ENCODE measurements around the gene N4BP2.

N4BP2 gene

DNA sequence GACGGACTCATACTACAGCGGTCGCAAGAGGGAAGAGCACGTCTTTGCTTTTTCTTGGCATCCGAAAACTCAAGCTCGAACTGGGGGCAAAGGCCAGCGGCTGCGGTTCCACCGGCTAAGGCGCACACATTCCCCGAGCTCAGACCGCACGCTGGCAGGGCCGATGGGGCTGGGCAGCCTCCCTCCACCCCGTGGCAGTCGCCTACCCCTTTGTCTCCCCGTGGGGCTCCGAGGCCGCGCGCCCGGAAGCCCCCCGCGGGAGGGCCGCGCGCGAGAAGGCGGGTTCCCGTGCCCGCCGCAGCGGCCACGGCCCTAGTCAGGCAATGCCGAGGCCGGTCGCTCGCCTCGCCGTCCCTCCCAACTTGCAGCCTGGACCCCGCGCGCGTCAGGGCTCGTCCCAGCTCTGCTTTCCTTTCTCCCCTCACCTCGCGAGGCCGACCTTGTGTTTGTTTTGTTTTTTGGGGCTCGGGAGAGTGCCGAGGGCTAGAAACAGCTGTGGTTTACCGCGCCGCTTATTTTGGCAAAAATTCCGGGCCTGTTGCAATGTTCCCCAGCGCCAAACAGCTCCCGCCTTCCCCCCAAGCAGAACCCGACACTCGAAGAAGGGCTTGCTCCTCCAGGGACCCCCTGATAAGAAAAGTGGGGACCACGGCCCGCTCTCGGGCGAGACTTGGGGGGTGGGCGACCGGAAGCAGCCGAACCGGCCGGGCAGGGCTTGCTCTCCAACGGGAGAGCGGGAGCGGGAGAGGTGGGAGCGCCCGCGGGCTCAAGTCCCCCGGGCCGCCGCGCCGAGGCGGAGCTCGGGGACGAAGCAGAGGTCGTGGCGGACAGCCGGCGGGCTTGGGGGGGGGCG lies 561 bp upstream of the N4BP2 start:
- no peak for TF ChIP-seq HDGF (IDR thresholded peaks at IDR 0.05; ENCODE audit: borderline replicate concordance)
- no peak for TF ChIP-seq ZNF384 (IDR thresholded peaks at IDR 0.05)
- TF ChIP-seq SUZ12 (IDR thresholded peaks at IDR 0.05), result no peak
- TF ChIP-seq SP1 (IDR thresholded peaks at IDR 0.05), result no peak
- TF ChIP-seq ARNT (IDR thresholded peaks at IDR 0.05), result no peak
- TF ChIP-seq, protein P1, sequence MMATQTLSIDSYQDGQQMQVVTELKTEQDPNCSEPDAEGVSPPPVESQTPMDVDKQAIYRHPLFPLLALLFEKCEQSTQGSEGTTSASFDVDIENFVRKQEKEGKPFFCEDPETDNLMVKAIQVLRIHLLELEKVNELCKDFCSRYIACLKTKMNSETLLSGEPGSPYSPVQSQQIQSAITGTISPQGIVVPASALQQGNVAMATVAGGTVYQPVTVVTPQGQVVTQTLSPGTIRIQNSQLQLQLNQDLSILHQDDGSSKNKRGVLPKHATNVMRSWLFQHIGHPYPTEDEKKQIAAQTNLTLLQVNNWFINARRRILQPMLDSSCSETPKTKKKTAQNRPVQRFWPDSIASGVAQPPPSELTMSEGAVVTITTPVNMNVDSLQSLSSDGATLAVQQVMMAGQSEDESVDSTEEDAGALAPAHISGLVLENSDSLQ (IDR thresholded peaks at IDR 0.05), result no peak
- no peak for TF ChIP-seq FOXA1 (IDR thresholded peaks at IDR 0.05)
- no peak for TF ChIP-seq ELF4 (IDR thresholded peaks at IDR 0.05)
- no peak for TF ChIP-seq FOXM1 (IDR thresholded peaks at IDR 0.05; ENCODE audit: borderline replicate concordance)
- no peak for TF ChIP-seq LEF1 (IDR thresholded peaks at IDR 0.05; ENCODE audit: borderline replicate concordance)
- TF ChIP-seq CTBP1 (IDR thresholded peaks at IDR 0.05; ENCODE audit: borderline replicate concordance), result no peak
- TF ChIP-seq BHLHE40 (IDR thresholded peaks at IDR 0.05; ENCODE audit: borderline replicate concordance), result no peak
- no peak for TF ChIP-seq TARDBP (IDR thresholded peaks at IDR 0.05)
- TF ChIP-seq L3MBTL2 (conservative IDR thresholded peaks at IDR 0.05), result no peak
- CTCF ChIA-PET, result interaction anchor here (0.7 to 3.4 kb wide), 3 partner anchors 10 to 261 kb away, joined by 3 to 15 read pairs (median 4); no protein-coding TSS in a partner anchor
- POLR2A ChIA-PET, result interaction anchor here (0.8 to 2.2 kb wide), 22 partner anchors 9 to 275 kb away, joined by 3 to 13 read pairs (median 4); no protein-coding TSS in a partner anchor
- DNase-seq (ENCODE audit: extremely low spot score), result peak; percentile 29

DNA sequence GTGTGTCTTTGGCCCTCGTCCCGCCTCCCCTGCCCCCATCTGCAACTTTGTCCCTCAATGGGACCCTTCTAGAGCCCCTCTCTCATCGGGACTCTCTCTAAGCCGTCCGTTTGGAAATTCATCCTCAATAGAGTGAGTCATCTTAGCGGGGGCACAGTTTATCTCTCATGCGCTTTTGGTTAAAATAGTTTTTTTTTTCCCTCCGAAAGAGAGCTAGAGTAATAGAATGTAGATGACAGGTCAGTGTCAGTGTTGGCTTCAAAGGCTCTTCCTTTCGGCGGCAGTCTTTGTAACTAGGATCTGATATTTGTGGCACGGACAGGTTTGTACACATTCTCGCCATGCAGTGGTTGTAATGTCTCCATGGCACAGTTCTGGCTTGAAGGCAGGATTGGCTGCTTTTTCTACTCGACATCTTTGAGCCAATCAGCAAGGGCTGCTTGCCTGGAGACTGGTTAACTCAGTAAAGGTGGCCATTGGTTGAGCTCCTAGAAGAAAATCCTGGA lies 989 bp downstream of the N4BP2 start:
- TF ChIP-seq L3MBTL2 (conservative IDR thresholded peaks at IDR 0.05) (peak; percentile 55; the same call in 1 of the 2 replicates), SP1 (IDR thresholded peaks at IDR 0.05) (no peak), ARNT (IDR thresholded peaks at IDR 0.05) (no peak), FOXA1 (IDR thresholded peaks at IDR 0.05) (no peak), LEF1 (IDR thresholded peaks at IDR 0.05; ENCODE audit: borderline replicate concordance) (no peak)
- POLR2A ChIA-PET, result interaction anchor here (0.6 to 1.1 kb wide), 11 partner anchors 9 to 598 kb away, joined by 3 to 7 read pairs (median 4); no protein-coding TSS in a partner anchor

DNA sequence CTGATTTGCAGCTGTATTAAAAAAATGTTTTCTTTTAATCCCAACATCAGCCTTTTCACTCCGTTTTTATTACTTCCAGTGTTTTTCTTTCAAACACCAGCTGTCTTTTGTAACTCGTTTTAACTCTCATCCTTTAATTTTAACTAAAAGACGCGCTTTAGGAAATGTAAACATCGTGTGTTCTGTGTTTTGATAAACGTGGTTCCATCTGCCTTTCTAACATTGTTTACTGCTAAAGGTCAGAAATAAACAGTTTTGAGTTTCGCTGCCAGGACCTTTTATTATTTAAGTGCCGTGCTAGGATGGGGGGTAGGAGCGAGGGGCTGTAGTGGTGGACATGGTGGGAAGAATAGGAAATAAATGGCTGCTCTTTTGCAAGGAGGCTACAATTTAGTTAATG lies 1.5 kb downstream of the N4BP2 start:
- peak; percentile 6 for DNase-seq (ENCODE audit: extremely low spot score)
- ChIA-PET POLR2A (interaction anchor here (0.6 to 1.1 kb wide), 11 partner anchors 9 to 598 kb away, joined by 3 to 7 read pairs (median 4); no protein-coding TSS in a partner anchor), CTCF (interaction anchor here (0.6 to 3.4 kb wide), 3 partner anchors 173 to 267 kb away, joined by 4 to 15 read pairs (median 4); no protein-coding TSS in a partner anchor)
- TF ChIP-seq FOXK2 (IDR thresholded peaks at IDR 0.05) (no peak), TARDBP (IDR thresholded peaks at IDR 0.05) (no peak), NFRKB (IDR thresholded peaks at IDR 0.05) (no peak), ELF4 (IDR thresholded peaks at IDR 0.05) (no peak), FOXA1 (IDR thresholded peaks at IDR 0.05) (no peak), HDGF (IDR thresholded peaks at IDR 0.05; ENCODE audit: borderline replicate concordance) (no peak), FOXM1 (IDR thresholded peaks at IDR 0.05; ENCODE audit: borderline replicate concordance) (no peak), SP1 (IDR thresholded peaks at IDR 0.05) (no peak), L3MBTL2 (conservative IDR thresholded peaks at IDR 0.05) (no peak), CTBP1 (IDR thresholded peaks at IDR 0.05; ENCODE audit: borderline replicate concordance) (no peak), ARNT (IDR thresholded peaks at IDR 0.05) (no peak), SUZ12 (IDR thresholded peaks at IDR 0.05) (no peak), LEF1 (IDR thresholded peaks at IDR 0.05; ENCODE audit: borderline replicate concordance) (no peak), BHLHE40 (IDR thresholded peaks at IDR 0.05; ENCODE audit: borderline replicate concordance) (no peak), ZNF384 (IDR thresholded peaks at IDR 0.05) (no peak)
- TF ChIP-seq, protein P1 (IDR thresholded peaks at IDR 0.05), result no peak

More for the DNA sequence above, 989 bp downstream of the N4BP2 start:
- DNase-seq (ENCODE audit: extremely low spot score), result peak; percentile 76
- CTCF ChIA-PET, result interaction anchor here (0.6 to 3.4 kb wide), 2 partner anchors 174 to 259 kb away, joined by 4 to 15 read pairs; no protein-coding TSS in a partner anchor

DNA sequence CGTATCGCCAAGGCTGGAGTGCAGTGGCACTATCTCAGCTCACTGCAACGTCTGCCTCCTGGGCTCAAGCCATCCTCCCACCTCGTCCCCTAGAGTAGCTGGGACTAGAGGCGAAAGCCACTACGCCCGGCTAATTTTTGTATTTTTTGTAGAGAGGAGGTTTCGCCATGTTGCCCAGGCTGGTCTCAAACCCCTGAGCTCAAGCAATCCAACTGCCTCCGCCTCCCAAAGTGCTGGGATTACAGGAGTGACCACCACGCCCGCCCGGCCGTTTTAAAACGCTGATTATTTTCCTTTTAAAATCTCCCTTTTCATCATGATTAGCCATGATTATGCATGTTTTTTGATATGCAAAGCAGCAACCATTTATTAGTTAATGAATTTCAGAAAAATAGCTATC lies 2.2 kb downstream of the N4BP2 start:
- CTCF ChIA-PET, result interaction anchor here (1.3 kb wide), 1 partner anchor 266 kb away, joined by 4 read pairs; no protein-coding TSS in a partner anchor
- TF ChIP-seq FOXA1 (IDR thresholded peaks at IDR 0.05), result no peak
- no peak for TF ChIP-seq ZNF384 (IDR thresholded peaks at IDR 0.05)
- no peak for TF ChIP-seq SP1 (IDR thresholded peaks at IDR 0.05)
- TF ChIP-seq L3MBTL2 (conservative IDR thresholded peaks at IDR 0.05), result no peak
- no peak for TF ChIP-seq FOXK2 (IDR thresholded peaks at IDR 0.05)
- TF ChIP-seq CTBP1 (IDR thresholded peaks at IDR 0.05; ENCODE audit: borderline replicate concordance), result no peak
- TF ChIP-seq ARNT (IDR thresholded peaks at IDR 0.05), result no peak
- TF ChIP-seq SUZ12 (IDR thresholded peaks at IDR 0.05), result no peak
- no peak for TF ChIP-seq NFRKB (IDR thresholded peaks at IDR 0.05)
- no peak for TF ChIP-seq FOXM1 (IDR thresholded peaks at IDR 0.05; ENCODE audit: borderline replicate concordance)
- no peak for TF ChIP-seq TARDBP (IDR thresholded peaks at IDR 0.05)
- TF ChIP-seq, protein P1 (IDR thresholded peaks at IDR 0.05), result no peak
- no peak for DNase-seq (ENCODE audit: extremely low spot score)
- POLR2A ChIA-PET, result interaction anchor here (1.1 kb wide), 1 partner anchor 172 kb away, joined by 3 read pairs; no protein-coding TSS in a partner anchor

DNA sequence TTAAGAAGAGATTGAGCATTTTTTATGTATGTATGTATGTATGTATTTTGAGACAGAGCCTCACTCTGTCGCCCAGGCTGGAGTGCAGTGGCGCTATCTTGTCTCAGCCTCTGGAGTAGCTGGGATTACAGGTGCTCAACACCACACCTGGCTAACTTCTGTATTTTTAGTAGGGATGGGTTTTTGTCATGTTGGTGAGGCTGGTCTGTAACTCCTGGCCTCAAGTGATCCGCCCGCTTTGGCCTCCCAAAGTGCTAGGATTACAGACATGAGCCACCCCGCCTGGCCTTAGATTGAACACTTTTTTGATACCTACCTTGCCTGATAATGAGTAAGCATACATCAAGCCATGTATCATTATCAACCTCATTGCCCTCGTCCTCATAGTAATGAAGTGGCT lies 2.7 kb downstream of the N4BP2 start:
- DNase-seq (ENCODE audit: extremely low spot score), result no peak
- TF ChIP-seq ZNF384 (IDR thresholded peaks at IDR 0.05), result no peak
- TF ChIP-seq HDGF (IDR thresholded peaks at IDR 0.05; ENCODE audit: borderline replicate concordance), result no peak
- no peak for TF ChIP-seq BHLHE40 (IDR thresholded peaks at IDR 0.05; ENCODE audit: borderline replicate concordance)
- CTCF ChIA-PET, result interaction anchor here (1.3 kb wide), 1 partner anchor 266 kb away, joined by 4 read pairs; no protein-coding TSS in a partner anchor
- POLR2A ChIA-PET, result no interaction called here
